Measurements from ENCODE around the gene RAB26. TPM values are rescaled to one million over a fixed set of nuclear protein-coding genes. Genes with fewer than 3 reads are reported as not detected.

Gene RAB26
- total and polyA plus RNA-seq, 2 donors (not counting 3 experiments of a cell fraction or from before 2014, with no cell fraction given) = 0.91 to 2.0 TPM

- Histone ChIP-seq H4K20me1 (replicated peaks; ENCODE audit: control insufficient read depth, extremely low read depth, insufficient read depth, low read length) (no peaks in the 10 kb centered on the region), H3K9ac (replicated peaks; ENCODE audit: extremely low read depth, insufficient read depth, low read length) (peak within 1 kb of the TSS; percentile 83), H3K4me2 (ENCODE audit: insufficient read depth, low read length) (peak within 1 kb of the TSS; percentile 87), H3K27me3 (ENCODE audit: control insufficient read depth in 2 of 2, insufficient read depth in 2 of 2, low read length in 2 of 2) (no peaks in the 10 kb centered on the region), H3K79me2 (ENCODE audit: control insufficient read depth, insufficient read depth, low read length) (peaks cover 84% of the 10 kb centered on the region), H3K4me1 (ENCODE audit: control insufficient read depth, extremely low read depth, insufficient read depth, low read length) (peaks cover 41% of the 10 kb centered on the region), H3K9me3 (replicated peaks; ENCODE audit: control insufficient read depth, insufficient read depth, low read length) (no peaks in the 10 kb centered on the region), H3K36me3 (ENCODE audit: control insufficient read depth in 2 of 2, extremely low read depth in 1 of 2, insufficient read depth in 2 of 2, low read length in 2 of 2) (peaks cover 2 to 7% of the 10 kb centered on the region in 2 experiments), H3K9me1 (replicated peaks; ENCODE audit: control insufficient read depth, extremely low read depth, insufficient read depth, low read length) (no peaks in the 10 kb centered on the region), H3K4me3 (replicated peaks in 1 of 3; ENCODE audit: insufficient read depth in 1 of 3, low read depth in 1 of 3, low read length in 3 of 3) (peak within 1 kb of the TSS; percentile 65 to 96 (median 84)), H3K27ac (ENCODE audit: insufficient read depth, low read depth, low read length) (peak within 1 kb of the TSS; percentile 44), H2AFZ (ENCODE audit: low read depth, low read length) (no peak within 1 kb of the TSS)
- FAIRE-seq = peak; percentile 100
- ChIA-PET POLR2A (interaction anchor here (0.6 to 2.4 kb wide), 37 partner anchors 10 to 365 kb away, joined by 3 to 32 read pairs (median 6); partner anchors contain the start of genes AMDHD2, ECI1, MLST8 and NTHL1), CTCF (interaction anchor here (0.8 to 2.1 kb wide), 7 partner anchors 9 to 152 kb away, joined by 3 to 14 read pairs (median 9); partner anchors contain the start of gene ECI1)
- TF ChIP-seq CTCF (IDR thresholded peaks at IDR 0.05; ENCODE audit: extremely low read depth in 1 of 2, insufficient read depth in 1 of 2, low read depth in 1 of 2, low read length in 2 of 2) (no peak), POLR2A (IDR thresholded peaks at IDR 0.05; ENCODE audit: low read depth, low read length) (peak; percentile 100), FOS (IDR thresholded peaks at IDR 0.05; ENCODE audit: borderline replicate concordance, insufficient read depth, low read length) (no peak), POLR2AphosphoS5 (IDR thresholded peaks at IDR 0.05; ENCODE audit: insufficient read depth, low read depth, low read length) (peak; percentile 100), MAX (IDR thresholded peaks at IDR 0.05; ENCODE audit: insufficient read depth, insufficient read length) (peak; percentile 52), MYC (IDR thresholded peaks at IDR 0.05; ENCODE audit: low read depth, low read length) (peak; percentile 88), EZH2 (IDR thresholded peaks at IDR 0.05; ENCODE audit: borderline replicate concordance, low read depth, low read length, severe bottlenecking) (no peak), GATA2 (IDR thresholded peaks at IDR 0.05; ENCODE audit: insufficient read depth, insufficient read length, low read depth, low read length) (no peak), JUN (IDR thresholded peaks at IDR 0.05; ENCODE audit: borderline replicate concordance, insufficient read depth, insufficient read length, low read depth) (no peak)
- intact Hi-C loops (cut with micrococcal nuclease) (loop anchor here (1.0 to 2.0 kb wide), 7 partner anchors 15 to 147 kb away; partner anchors contain the start of genes E4F1, ECI1, MLST8 and NTHL1), dilution Hi-C loops (cut with MboI; ENCODE audit: extremely low pct_ligation_motif_present, low sequenced_read_pairs) (loop anchor here (25.0 kb wide), 1 partner anchor 118 kb away; the partner anchor contains the start of genes NHERF2, NTHL1 and TSC2)
- peak; percentile 100 for DNase-seq (ENCODE audit: low read depth, low spot score)
- no TSS peak for BruUV-seq (replicated peaks)
Observed at GRCh38 chr16:2155091-2155950, 6.9 kb downstream of the RAB26 start, which contains the start of gene TRAF7. Gene TRAF7 (plus strand): TSS chr16:2155782. CDS start chr16:2163921, 8,139 bp downstream.
